ENCODE results near the gene BTBD16.

The BTBD16 gene

GRCh38 chr10:122273966-122274545, 3.0 kb downstream of the BTBD16 start:
- DNase-seq (ENCODE audit: low read depth in 2 of 2), result no peak

- no peak for DNase-seq (ENCODE audit: low read depth in 2 of 2)
Measured at GRCh38 chr10:122276611-122277208, 5.6 kb downstream of the BTBD16 start.

GRCh38 chr10:122277526-122278136, 6.5 kb downstream of the BTBD16 start:
- DNase-seq (ENCODE audit: low read depth in 2 of 2), result no peak

DNA sequence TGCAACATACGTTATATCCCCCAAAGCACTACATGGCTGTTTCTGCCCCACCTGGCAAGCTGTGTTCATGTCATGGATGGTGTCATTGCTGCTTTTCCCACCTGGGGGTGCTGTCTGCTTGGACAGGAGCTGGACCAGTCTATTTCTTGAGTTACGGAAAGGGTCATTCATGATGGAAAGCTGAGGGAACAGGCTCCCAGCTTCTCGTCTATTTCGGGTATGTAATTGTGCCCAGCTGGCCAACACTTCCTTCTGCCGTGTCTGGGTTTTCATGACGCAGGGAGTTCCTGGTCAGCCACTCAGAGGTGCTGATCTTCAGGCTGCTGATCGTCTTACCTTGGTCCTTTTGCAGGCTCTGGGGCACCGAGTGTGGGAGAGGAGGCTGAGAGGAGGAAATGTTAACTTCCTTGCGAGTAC, 8.6 kb downstream of the BTBD16 start:
- peak in 1 of 2 donors; percentile 13 for DNase-seq (ENCODE audit: low read depth in 2 of 2)

GRCh38 chr10:122280156-122280555, 9.1 kb downstream of the BTBD16 start:
- no peak for DNase-seq (ENCODE audit: low read depth in 2 of 2)

- DNase-seq (ENCODE audit: low read depth in 2 of 2), result no peak
Measured at GRCh38 chr10:122281018-122281626, 10.0 kb downstream of the BTBD16 start.

- no peak for DNase-seq (ENCODE audit: low read depth in 2 of 2)
Measured at GRCh38 chr10:122281751-122282150, 10.7 kb downstream of the BTBD16 start.

DNA sequence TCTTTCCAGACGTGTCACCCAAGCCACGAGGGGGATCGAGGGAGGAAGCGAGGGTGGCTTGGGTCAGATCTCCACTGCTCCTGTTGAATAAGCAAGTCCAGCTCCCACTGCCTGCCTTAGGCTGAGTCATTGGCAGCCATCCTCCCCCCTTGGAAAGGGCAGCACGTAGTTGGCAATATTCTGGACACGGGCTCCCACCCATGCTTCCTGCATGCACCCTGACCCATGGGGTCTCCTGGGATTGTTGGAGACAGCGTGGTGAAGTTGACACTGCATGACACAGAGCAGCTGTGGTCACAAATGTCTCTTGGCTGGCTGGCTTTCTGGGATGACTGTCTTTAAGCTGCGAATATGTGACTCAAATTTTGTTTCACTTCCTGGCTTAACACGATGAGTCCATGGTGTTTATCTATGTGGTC, 11.2 kb downstream of the BTBD16 start:
- DNase-seq (ENCODE audit: low read depth in 2 of 2), result no peak

GRCh38 chr10:122282909-122283308, 11.8 kb downstream of the BTBD16 start:
- DNase-seq (ENCODE audit: low read depth in 2 of 2), result no peak

DNA sequence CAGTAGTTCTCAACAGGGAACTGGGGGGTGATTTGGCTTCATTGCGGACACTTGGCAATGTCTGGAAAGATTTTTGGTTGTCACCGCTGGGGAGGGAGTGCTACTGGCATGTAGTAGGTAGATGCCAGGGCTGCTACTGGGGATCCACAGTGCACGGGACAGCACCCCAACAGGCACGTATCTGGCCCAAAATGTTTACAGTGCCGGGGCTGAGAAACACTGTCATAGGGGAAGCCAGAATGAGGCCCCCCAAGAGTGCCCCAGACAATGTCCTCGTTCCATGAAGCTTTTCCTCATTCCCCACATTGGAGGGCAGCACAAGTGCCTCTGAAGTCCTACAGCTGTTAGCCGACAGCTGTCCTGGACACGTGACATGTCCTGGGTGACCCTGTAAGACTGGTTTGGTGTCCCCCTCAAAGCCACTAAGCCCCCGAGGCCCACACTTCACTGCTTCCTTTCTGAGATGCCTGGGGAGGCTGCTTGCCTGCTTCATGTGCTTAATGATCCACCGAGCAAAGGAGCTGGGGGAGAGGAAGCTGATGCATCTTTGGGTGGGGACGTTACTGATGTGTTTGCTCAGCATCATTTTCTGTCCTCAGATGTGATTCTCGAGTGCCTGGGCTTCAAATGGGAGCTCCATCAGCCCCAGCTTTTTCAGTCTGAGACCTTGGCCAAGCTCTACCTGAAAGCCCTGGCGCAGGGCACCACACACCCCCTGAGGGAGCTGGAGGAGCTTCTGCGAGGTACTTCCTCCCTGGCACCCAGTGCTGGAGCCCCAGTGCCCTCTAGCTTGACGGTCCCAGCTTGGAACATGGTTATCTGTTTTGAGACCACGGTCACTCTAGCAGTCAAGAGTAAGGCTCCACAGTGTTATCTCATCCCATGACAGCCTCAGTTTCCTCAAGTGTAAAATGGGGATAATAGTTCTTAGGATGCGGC, 14.7 kb downstream of the BTBD16 start:
- DNase-seq (ENCODE audit: low read depth in 2 of 2), result no peak

- no peak for DNase-seq (ENCODE audit: low read depth in 2 of 2)
Measured at GRCh38 chr10:122286867-122287266, 15.8 kb downstream of the BTBD16 start.

GRCh38 chr10:122287570-122287969, 16.5 kb downstream of the BTBD16 start:
- no peak for DNase-seq (ENCODE audit: low read depth in 2 of 2)

DNA sequence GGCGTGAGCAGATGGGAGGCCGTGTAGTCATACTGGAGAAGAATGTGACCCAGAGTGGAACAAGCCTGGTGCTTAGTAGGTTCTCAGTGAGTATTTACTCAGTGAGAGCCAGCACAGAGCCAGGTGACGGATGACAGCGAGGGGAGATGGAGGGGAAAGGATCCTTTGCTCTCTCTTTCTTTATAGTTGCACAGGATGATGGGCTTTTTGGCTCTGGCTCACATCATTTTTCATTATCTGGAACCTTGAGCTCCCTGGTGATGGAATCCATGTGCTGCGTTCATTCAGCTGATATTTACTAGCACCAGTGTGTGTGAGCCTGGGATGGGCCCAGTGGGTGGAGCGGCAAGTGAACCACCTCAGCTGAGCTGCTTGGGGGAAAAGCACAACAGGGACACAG, 17.2 kb downstream of the BTBD16 start:
- DNase-seq (ENCODE audit: low read depth in 2 of 2), result no peak

DNA sequence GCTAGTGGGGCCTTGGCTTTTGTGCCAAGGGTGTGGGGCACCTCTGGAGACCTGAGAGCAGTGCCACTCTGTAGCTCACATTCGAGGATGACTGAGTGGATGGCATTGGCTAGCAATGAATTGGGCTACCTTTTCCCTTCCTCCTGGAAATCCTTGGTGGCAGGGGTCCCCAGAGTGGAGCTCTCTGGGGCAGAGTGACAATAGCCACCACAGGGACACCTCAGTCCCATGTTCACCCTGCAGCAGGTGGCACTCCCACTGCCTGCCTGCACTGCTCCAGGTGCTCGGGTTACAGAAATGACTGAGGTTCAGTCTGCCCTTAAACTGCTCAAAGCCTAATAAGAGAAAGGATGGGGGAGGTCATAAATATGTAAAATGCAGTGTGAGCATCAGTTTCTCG, 17.8 kb downstream of the BTBD16 start:
- DNase-seq (ENCODE audit: low read depth in 2 of 2), result no peak

DNA sequence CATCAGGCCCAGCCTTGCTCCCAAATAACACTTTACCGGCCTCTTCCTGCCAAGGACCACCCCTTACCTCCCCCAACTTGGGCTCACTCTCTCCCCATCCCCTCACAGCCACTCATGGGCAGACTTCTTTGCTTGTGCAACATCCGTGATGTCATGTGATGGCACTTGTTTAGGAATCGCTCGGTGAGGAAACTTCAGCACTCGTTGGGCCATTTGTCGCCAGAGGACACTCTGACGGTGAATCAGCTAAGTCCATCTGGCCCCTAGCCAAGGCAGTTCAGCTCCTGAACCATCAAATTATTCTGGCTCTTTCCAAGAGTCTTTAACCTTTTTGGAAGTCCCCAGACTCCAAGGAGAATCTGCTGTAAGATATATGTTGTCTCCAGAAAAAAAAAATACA, 19.2 kb downstream of the BTBD16 start:
- no peak for DNase-seq (ENCODE audit: low read depth in 2 of 2)

DNA sequence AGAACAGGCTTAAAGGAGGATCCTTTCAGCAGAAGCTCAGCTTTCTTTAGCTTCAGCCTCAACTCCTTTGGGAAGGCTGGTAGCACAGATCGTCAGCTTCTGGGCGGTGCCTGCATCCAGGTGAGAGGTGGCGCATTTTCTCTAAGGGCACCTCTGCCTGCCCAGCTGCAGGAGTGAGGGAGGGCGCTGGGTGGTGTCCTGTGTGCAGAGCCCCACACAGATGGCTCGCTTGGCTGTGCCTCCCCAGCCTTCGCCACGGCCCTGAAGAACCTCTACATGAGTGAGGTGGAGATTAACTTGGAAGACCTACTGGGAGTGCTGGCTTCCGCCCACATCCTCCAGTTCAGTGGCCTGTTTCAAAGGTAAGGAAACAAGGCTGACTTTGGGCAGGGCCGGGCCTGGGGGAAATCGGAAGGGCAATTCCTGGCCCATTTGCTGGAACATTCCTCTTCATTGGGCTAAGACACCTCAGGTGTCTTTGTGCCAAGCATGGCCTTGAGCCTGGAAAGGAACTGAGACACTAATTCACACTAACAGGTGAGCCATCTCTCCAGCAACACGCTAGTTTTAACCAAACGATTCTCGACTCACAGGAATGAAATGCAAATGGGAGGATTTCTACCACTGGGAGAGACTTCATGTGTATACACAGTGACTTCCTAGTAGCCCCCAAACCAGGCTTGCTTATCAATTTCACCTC, 19.9 kb downstream of the BTBD16 start:
- DNase-seq (ENCODE audit: low read depth in 2 of 2), result no peak

DNA sequence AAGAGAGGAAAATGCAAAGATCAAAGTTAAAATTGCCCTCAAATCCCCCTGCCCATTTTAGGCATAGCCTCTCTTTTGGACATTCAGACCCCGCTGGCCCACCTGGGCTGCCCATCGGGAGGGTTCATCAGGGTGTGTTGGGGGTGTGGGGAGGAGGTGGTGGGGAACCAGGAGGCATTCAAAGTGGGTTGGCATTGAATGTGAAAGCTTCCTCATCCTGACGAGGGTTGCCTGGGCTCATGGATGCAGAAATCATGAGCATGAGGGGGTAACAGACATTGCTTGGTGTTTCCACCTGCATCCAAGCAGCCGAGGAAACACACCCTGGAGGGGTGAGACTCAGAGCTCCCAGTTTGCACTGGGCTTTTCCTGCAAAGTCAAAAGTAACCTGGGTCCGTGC, 20.6 kb downstream of the BTBD16 start:
- DNase-seq (ENCODE audit: low read depth in 2 of 2), result no peak

DNA sequence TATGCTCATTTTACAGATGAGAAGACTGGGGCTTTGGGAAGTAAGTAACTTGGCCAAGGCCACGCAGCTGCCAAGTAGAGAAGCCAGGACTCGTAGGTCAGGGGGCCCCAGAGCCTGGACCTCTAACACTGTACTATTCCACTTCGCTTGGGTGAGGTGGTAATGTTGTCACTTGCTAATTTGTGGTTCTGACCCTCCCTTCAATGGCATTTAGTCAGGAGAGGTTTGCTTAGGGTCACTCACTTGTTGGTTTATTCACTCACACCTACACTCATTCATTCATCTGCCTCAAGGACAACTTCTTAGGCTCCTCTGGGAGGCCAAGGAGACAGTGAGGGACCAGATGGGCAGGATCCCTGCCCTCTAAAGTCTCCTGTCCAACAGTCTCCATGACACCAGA, 21.3 kb downstream of the BTBD16 start:
- DNase-seq (ENCODE audit: low read depth in 2 of 2), result no peak

GRCh38 chr10:122293156-122293960, 22.3 kb downstream of the BTBD16 start:
- no peak for DNase-seq (ENCODE audit: low read depth in 2 of 2)

- no peak for DNase-seq (ENCODE audit: low read depth in 2 of 2)
Measured at GRCh38 chr10:122293961-122294380, 22.9 kb downstream of the BTBD16 start.

Measured in stimulated activated CD8-positive, alpha-beta memory T cell treated with anti-CD3 and anti-CD28 coated beads, Interleukin-2, amount 100 ng/mL, for 48 hours (primary cell).